Left ventricle myocardium superior (tissue), 1 donor: ENCODE measurements around the gene HBB. TPM values are rescaled to one million over a fixed set of nuclear protein-coding genes. Genes with fewer than 3 reads are reported as not detected.
"Not testable (repeated sequence)": the region's sequence is repeated elsewhere in the genome, so short reads cannot be mapped to it uniquely, and the experiment has no call there.

ENCODE experiments used
- ATAC-seq: fragments of 200-7000 bp; cut with Tn5 transposase; one replicate; pipeline ENCODE4 v1.9.1; 2020; ENCODE audit warnings: mild to moderate bottlenecking, moderate library complexity
- DNase-seq: peaks from one replicate; pipeline ENCODE4 v3.0.0-alpha.2; 2020
- intact Hi-C: fragments of 100-400 bp; cut with micrococcal nuclease; formaldehyde crosslinking; loops from one replicate; pipeline ENCODE4 v1.11.0; 2022
- long read RNA-seq: library from polyadenylated mRNA; unstranded; transcript quantifications from one replicate; pipeline ENCODE4 v2.0.0, GENCODE V29; 2021
- total RNA-seq: library from RNA; stranded (reverse); fragmentation: NEBNext Ultra II Directional; extraction: Animal tissue kit (Norgen Biotek cat#: 25700); gene quantifications from one replicate; pipeline ENCODE4 v1.2.1, GENCODE V29; 2021
- donor health status: DM: no; HTN: yes; CAD: no; lungs with severe emphysema.

The HBB gene
- total RNA-seq = 61.2 TPM
- long read RNA-seq, transcript HBB-201 (3 exons, 628 nt) = major isoform, 5 of 5 reads
- long read RNA-seq, partial matches to known transcripts = 0 of 5 reads
- long read RNA-seq, other reads (novel, unspliced or antisense) = 0 of 5 reads

DNA sequence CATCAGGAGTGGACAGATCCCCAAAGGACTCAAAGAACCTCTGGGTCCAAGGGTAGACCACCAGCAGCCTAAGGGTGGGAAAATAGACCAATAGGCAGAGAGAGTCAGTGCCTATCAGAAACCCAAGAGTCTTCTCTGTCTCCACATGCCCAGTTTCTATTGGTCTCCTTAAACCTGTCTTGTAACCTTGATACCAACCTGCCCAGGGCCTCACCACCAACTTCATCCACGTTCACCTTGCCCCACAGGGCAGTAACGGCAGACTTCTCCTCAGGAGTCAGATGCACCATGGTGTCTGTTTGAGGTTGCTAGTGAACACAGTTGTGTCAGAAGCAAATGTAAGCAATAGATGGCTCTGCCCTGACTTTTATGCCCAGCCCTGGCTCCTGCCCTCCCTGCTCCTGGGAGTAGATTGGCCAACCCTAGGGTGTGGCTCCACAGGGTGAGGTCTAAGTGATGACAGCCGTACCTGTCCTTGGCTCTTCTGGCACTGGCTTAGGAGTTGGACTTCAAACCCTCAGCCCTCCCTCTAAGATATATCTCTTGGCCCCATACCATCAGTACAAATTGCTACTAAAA is at the start of gene HBB:
HBB (minus strand) TSS at position 340 of the 579 bp plus-strand sequence; CDS start at position 290, 50 bp downstream.
- intact Hi-C loops = no loop called here
- ATAC-seq = no peak
- no peak for DNase-seq

- DNase-seq (no peak), ATAC-seq (no peak)
- intact Hi-C loops = loop anchor here (2.0 kb wide), 1 partner anchor 31 kb away; no protein-coding TSS in a partner anchor
Observed at GRCh38 chr11:5275369-5276110, 48.7 kb upstream of the HBB start.

- DNase-seq = no peak
- ATAC-seq = no peak
- intact Hi-C loops = loop anchor here (2.0 kb wide), 1 partner anchor 32 kb away; no protein-coding TSS in a partner anchor
Observed at GRCh38 chr11:5274395-5274794, 47.5 kb upstream of the HBB start.

DNA sequence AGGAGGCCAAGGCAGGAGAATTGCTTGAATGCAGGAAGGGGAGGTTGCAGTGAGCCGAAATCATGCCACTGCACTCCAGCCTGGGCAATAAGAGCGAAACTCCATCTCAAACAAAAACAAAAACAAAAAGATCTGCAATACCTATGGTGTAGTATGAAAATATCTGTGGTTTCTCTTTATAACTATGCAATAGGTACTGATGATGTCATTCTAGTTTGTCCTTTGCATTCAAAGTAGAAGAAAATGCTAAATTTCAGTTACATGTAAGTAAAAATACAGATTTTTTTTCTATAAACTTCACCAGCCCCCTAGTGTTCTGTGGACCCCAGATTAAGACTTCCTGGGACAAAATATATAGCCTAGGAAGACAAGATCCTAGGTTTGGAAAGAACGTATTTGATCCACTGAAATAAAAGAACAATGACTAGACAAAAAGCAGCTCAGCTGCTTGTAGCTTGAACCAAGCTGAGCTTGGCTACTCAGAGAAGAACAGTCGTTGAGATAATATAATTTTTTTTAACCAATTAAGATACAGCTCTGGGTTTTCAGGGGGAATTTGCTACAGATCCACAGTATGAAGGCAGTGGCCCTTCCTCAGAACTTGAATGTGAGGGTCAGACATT is 45.6 kb upstream of the HBB start:
- DNase-seq (no peak), ATAC-seq (no peak)
- intact Hi-C loops = no loop called here

DNA sequence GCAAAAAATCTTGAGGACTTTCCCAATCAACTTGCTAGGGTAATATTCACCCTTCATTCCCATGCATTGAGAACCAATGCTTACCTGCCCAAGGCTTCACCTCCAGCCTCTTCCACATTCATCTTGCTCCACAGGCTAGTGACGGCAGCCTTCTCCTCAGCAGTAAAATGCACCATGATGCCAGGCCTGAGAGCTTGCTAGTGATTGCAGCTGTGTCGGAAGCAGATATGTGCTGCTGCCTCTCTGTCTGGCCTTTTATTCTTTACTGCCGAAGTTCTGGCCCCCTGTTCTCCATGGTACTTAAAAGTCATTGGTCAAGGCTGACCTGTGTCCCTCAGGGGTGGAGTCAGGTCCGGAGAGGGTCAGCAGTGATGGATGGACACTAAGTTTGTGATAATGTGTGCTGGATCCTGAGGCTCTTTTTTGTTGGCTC is 42.9 kb upstream of the HBB start, which contains the start of gene HBE1:
HBE1 (minus strand) TSS at position 231 of the 433 bp plus-strand sequence; CDS start at position 176, 55 bp downstream.
- intact Hi-C loops = no loop called here
- DNase-seq (no peak), ATAC-seq (no peak)

DNA sequence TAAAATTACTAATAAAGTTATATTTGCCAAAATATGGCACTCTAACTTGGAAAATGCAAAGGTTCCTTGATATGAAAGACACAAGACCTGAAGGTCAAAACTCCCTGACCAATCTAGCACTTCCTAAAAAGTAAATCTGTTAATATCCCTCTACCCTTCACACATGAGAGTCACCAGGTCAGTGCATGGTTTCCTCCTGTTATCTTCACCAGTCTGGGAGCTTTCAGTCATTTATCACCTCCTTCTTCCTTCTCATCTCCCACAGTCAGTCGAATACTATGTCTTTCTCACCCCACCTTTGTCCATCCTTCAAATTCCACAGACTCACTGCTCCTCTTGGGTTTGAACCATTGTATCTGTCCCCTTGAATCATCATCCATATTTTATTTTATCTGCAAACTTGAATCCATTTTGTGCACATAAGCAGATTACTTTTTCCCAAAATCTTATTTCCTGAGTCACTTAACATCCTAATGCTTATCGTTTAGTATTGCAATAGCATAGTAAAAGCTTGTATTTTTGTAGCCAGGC is 40.2 kb upstream of the HBB start:
- DNase-seq (no peak), ATAC-seq (no peak)
- intact Hi-C loops = no loop called here

DNA sequence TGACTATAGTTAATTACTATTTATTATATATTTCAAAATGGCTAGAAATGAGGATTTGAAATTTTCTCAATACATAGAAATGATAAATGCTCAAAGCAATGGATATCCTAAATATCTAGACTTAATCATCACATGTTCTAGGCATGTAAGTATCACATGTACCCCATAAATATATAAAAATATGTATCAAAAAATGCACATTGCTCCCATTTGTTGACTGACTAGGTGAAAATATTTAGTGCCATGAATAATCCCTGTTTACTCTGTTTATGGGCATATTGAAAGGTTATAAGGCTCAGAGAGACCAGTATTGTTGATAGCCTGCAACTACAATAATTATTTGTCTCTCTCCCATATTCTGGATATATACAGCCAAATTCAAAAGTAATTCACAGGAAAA is 39.7 kb upstream of the HBB start:
- no peak for ATAC-seq
- no peak for DNase-seq
- intact Hi-C loops = no loop called here

- no peak for DNase-seq
- intact Hi-C loops = no loop called here
- no peak for ATAC-seq
Observed at GRCh38 chr11:5265832-5266231, 39.0 kb upstream of the HBB start.

DNA sequence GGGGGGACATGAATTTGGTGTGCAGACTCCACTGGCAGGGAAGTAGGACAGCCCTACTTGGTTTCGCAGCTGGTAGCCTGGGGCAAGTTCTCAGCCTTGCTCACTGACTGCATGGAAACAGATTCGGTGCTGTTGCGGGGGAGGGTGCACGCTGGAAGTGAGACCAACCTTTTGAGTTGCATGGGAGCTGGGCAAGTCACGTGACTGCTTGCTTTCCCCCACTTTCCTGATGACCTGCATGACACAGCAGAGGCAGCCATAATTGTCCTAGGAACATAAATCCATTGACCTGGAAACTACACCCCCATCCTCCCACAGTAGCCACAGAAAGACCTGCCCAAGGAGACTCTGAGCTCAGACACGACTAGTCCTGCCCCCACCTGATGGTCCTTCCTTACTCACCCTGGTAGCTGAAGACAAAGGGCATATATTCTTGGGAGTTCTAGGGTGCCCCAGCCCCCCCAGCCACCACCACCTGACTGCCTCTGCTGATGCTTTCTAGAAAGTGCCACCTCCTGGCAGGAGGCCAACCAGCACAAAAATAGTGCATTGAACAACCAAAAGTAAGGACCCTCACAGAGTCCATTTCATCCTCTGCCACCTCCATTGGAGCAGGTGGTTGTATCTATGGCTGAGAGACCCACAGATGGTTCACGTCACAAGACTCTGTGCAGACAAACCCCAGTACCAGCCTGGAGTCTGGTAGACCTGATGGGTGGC is 31.8 kb upstream of the HBB start:
- DNase-seq (no peak), ATAC-seq (no peak)
- intact Hi-C loops = no loop called here

- intact Hi-C loops = no loop called here
- DNase-seq = no peak
- no peak for ATAC-seq
Observed at GRCh38 chr11:5257296-5257695, 30.4 kb upstream of the HBB start.

DNA sequence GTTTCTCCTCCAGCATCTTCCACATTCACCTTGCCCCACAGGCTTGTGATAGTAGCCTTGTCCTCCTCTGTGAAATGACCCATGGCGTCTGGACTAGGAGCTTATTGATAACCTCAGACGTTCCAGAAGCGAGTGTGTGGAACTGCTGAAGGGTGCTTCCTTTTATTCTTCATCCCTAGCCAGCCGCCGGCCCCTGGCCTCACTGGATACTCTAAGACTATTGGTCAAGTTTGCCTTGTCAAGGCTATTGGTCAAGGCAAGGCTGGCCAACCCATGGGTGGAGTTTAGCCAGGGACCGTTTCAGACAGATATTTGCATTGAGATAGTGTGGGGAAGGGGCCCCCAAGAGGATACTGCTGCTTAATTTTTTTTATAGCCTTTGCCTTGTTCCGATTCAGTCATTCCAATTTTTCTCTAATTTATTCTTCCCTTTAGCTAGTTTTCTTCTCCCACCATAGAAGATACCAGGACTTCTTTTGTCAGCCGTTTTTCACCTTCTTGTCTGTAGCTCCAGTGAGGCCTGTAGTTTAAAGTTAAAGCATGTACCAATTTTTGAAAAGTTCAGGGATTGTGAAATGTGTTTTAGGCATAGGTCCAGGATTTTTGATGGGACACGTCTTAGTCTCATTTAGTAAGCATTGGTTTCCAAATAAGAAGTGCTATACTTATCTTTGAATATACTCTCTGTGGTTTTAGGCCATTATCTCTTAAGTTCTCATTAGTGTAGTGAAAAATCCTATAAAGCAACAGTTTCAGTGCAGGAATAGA is 28.0 kb upstream of the HBB start, which contains the start of gene HBG2:
HBG2 (minus strand) TSS at position 136 of the 768 bp plus-strand sequence; CDS start at position 83, 53 bp downstream.
- DNase-seq, intact Hi-C loops, ATAC-seq: not testable (repeated sequence)

- DNase-seq, intact Hi-C loops, ATAC-seq: not testable (repeated sequence)
Observed at GRCh38 chr11:5254023-5254422, 27.2 kb upstream of the HBB start.

- not testable (repeated sequence) for ATAC-seq
Observed at GRCh38 chr11:5253440-5253839, 26.6 kb upstream of the HBB start.

DNA sequence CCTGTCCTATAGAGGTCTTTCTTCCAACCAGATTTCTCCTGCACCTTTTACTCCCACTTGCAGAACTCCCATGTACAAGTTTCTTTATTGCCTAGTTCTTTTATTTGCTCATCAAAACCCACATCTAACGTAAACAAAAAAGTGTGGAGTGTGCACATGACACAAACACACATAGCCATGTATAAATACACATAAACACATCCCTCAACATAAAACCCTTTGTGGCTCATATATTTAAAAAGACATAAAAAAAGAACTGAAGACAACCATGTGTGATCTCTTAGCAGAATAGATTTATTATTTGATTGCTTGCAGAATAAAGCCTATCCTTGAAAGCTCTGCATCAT is 26.0 kb upstream of the HBB start:
- intact Hi-C loops = no loop called here
- ATAC-seq (no peak), DNase-seq (no peak)

More at GRCh38 chr11:5253440-5253839, 26.6 kb upstream of the HBB start:
- intact Hi-C loops, DNase-seq: not testable (repeated sequence)

- DNase-seq = no peak
- intact Hi-C loops = no loop called here
- ATAC-seq = no peak
Observed at GRCh38 chr11:5252192-5252918, 25.5 kb upstream of the HBB start.

DNA sequence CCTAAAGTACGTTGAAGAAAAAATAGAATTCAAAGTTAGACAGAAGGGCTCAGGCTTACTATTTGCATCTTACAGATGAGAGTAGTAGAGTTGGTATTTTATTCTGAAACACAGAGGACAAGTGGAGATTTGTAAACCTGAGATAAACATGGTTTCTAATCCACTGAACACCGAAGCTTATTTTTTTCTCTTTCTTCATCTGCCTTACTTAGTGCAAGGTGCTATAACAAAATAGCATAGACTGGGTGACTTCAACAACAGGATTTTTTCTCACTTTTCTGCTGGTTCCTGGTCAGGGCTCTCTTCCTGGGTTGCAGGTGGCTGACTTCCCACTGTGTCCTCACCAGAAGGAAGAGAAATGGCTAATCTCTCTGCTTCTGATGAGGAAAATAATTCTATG is 24.9 kb upstream of the HBB start:
- DNase-seq (no peak), ATAC-seq (no peak)
- intact Hi-C loops = no loop called here

DNA sequence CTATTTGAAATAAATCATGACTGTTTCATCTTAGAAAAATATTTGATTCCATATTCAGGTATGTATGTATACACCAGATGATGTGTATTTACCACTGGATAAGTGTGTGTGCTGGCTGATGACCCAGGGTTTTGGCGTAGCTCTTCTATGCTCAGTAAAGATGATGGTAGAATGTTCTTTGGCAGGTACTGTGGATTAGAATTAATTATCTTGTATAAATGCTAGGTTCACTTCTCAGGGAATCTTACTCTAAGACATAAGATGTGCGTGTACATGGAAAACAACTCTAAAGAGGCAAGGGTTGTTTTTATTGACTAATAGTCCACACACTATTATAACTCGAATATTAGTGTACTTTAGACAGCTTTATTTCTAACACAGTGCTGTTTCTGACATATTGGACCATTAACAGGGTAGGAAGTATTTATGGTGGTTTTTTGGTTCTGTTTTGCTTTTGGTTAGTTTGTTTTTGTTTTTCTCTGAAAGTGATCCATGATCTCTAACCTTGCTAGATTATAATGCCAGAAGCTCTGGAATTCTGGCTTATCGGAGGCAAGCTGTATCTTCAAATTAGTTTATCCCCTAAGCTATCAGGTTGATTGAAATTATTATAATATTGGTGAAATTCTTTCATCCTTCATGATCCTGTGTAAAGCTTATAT is 23.8 kb upstream of the HBB start:
- ATAC-seq (no peak), DNase-seq (no peak)
- intact Hi-C loops = no loop called here
